CD4-positive, CD25-positive, alpha-beta regulatory T cell (primary cell): ENCODE measurements around the gene CHCHD3. TPM values are rescaled to one million over a fixed set of nuclear protein-coding genes. Genes with fewer than 3 reads are reported as not detected.
A peak's percentile ranks its signal among the peaks of the same experiment; 100 is the strongest.

ENCODE experiments used
- ATAC-seq, 2 donors: fragments of 150-1000 bp; cut with Tn5 transposase; one replicate each; pipeline ENCODE4 v1.10.0; 2021; ENCODE audit warnings: low read depth in 2 of 2, moderate number of reproducible peaks in 2 of 2, moderate library complexity in 1 of 2
- DNase-seq, 3 donors: peaks; one replicate each; pipeline versions ENCODE4 v3.0.0 to v3.0.0-alpha.2; 2012 to 2022; ENCODE audit warnings: mixed read lengths in 1 of 3
- H3K27ac ChIP-seq: one replicate; pipeline ENCODE4 v1.7.0; 2013; ENCODE audit warnings: mild to moderate bottlenecking, low read length; ENCODE audit not compliant: insufficient read depth, poor library complexity, severe bottlenecking
- H3K27me3 ChIP-seq: one replicate; pipeline ENCODE4 v1.7.0; 2013; ENCODE audit warnings: low read length; ENCODE audit not compliant: control insufficient read depth, insufficient read depth
- H3K36me3 ChIP-seq: one replicate; pipeline ENCODE4 v1.7.0; 2013; ENCODE audit warnings: mild to moderate bottlenecking, low read length, moderate library complexity; ENCODE audit not compliant: control insufficient read depth, insufficient read depth
- H3K4me1 ChIP-seq: 2 replicates; pipeline ENCODE4 v1.7.0; 2013; ENCODE audit warnings: mild to moderate bottlenecking, low read length; ENCODE audit not compliant: insufficient read depth, control insufficient read depth, poor library complexity, severe bottlenecking
- H3K4me3 ChIP-seq: one replicate; pipeline ENCODE4 v1.7.0; 2013; ENCODE audit warnings: low read depth, mild to moderate bottlenecking, low read length, moderate library complexity
- H3K9me3 ChIP-seq, 2 experiments: 1 replicate in 1 of 2; 2 replicates in 1 of 2; pipeline ENCODE4 v1.7.0; 2013; ENCODE audit warnings: low read length in 2 of 2, mild to moderate bottlenecking in 1 of 2, moderate library complexity in 1 of 2; ENCODE audit not compliant: control insufficient read depth in 2 of 2
- H3K27ac Mint-ChIP-seq, 3 donors: one replicate each; pipeline ENCODE4 v1.8.0; 2020 to 2022; ENCODE audit warnings: mild to moderate bottlenecking in 3 of 3, mixed read lengths in 3 of 3, moderate library complexity in 2 of 3
- H3K27me3 Mint-ChIP-seq: one replicate; pipeline ENCODE4 v1.8.0; 2022; ENCODE audit warnings: mild to moderate bottlenecking, mixed read lengths
- H3K36me3 Mint-ChIP-seq: one replicate; pipeline ENCODE4 v1.8.0; 2020; ENCODE audit warnings: mixed read lengths
- H3K4me1 Mint-ChIP-seq, 4 donors: one replicate each; pipeline ENCODE4 v1.8.0; 2020 to 2022; ENCODE audit warnings: mixed read lengths in 4 of 4, mild to moderate bottlenecking in 1 of 4
- H3K4me3 Mint-ChIP-seq, 4 donors: one replicate each; pipeline ENCODE4 v1.8.0; 2020 to 2022; ENCODE audit warnings: mild to moderate bottlenecking in 4 of 4, mixed read lengths in 4 of 4, moderate library complexity in 3 of 4
- H3K9me3 Mint-ChIP-seq, 7 donors: one replicate each; pipeline ENCODE4 v1.8.0; 2020 to 2022; ENCODE audit warnings: mixed read lengths in 7 of 7, mild to moderate bottlenecking in 3 of 7, moderate library complexity in 2 of 7
- polyA plus RNA-seq, 4 donors: library from polyadenylated mRNA; unstranded; fragments of 300-500 nt; fragmentation: Illumina TruSeq; gene quantifications; one replicate each; pipeline ENCODE4 v1.2.3, GENCODE V29; 2021
- total RNA-seq: library from RNA; stranded (reverse); gene quantifications from one replicate; pipeline ENCODE4 v1.2.3, GENCODE V29; 2022

CHCHD3 gene
- total and polyA plus RNA-seq, 5 donors from 2014 or later, result 31.5 to 63.2 (median 43.3) TPM

GRCh38 chr7:132779164-132779563 is 302.7 kb downstream of the CHCHD3 start:
- Mint-ChIP-seq H3K4me3 (no peak overlapping the region), H3K4me1 (peaks cover 10 to 25% (median 17%) of the 10 kb centered on the region in 4 donors), H3K9me3 (peaks cover 0 to 9% (median 0%) of the 10 kb centered on the region in 7 donors), H3K36me3 (peaks cover 10% of the 10 kb centered on the region), H3K27ac (peak overlapping the region in 1 of 3 donors; percentile 70), H3K27me3 (no peaks in the 10 kb centered on the region)
- Histone ChIP-seq H3K9me3 (no peaks in the 10 kb centered on the region), H3K36me3 (peaks cover 6% of the 10 kb centered on the region), H3K4me1 (peaks cover 6% of the 10 kb centered on the region), H3K27ac (no peak overlapping the region), H3K4me3 (no peak overlapping the region), H3K27me3 (no peaks in the 10 kb centered on the region)
- no peak for DNase-seq
- no peak for ATAC-seq

- Mint-ChIP-seq H3K4me1 (peaks cover 10 to 25% (median 19%) of the 10 kb centered on the region in 4 donors), H3K4me3 (peak overlapping the region in 1 of 4 donors; percentile 18), H3K36me3 (peaks cover 6% of the 10 kb centered on the region), H3K27ac (peak overlapping the region in 2 of 3 donors; percentile 70 to 72), H3K9me3 (peaks cover 0 to 9% (median 0%) of the 10 kb centered on the region in 7 donors), H3K27me3 (no peaks in the 10 kb centered on the region)
- H3K9me3 ChIP-seq, result no peaks in the 10 kb centered on the region
- H3K4me3 ChIP-seq, result no peak overlapping the region
- H3K4me1 ChIP-seq, result peaks cover 6% of the 10 kb centered on the region
- H3K27ac ChIP-seq, result no peak overlapping the region
- H3K36me3 ChIP-seq, result peaks cover 2% of the 10 kb centered on the region
- DNase-seq, result no peak
- no peaks in the 10 kb centered on the region for H3K27me3 ChIP-seq
- no peak for ATAC-seq
These were observed 303.1 kb downstream of the CHCHD3 start for GRCh38 chr7:132778761-132779160.

GRCh38 chr7:132777956-132778355 is 303.9 kb downstream of the CHCHD3 start:
- peak overlapping the region in 2 of 3 donors; percentile 70 to 85 for H3K27ac Mint-ChIP-seq
- peaks cover 0 to 9% (median 0%) of the 10 kb centered on the region in 7 donors for H3K9me3 Mint-ChIP-seq
- H3K36me3 Mint-ChIP-seq, result peaks cover 4% of the 10 kb centered on the region
- no peak overlapping the region for H3K27ac ChIP-seq
- peaks cover 10 to 30% (median 19%) of the 10 kb centered on the region in 4 donors for H3K4me1 Mint-ChIP-seq
- no peaks in the 10 kb centered on the region for H3K27me3 Mint-ChIP-seq
- H3K36me3 ChIP-seq, result no peaks in the 10 kb centered on the region
- H3K27me3 ChIP-seq, result no peaks in the 10 kb centered on the region
- H3K4me3 Mint-ChIP-seq, result peak overlapping the region in 3 of 4 donors; percentile 43 to 83 (median 77)
- H3K4me1 ChIP-seq, result peaks cover 6% of the 10 kb centered on the region
- H3K4me3 ChIP-seq, result peak overlapping the region; percentile 80
- no peaks in the 10 kb centered on the region for H3K9me3 ChIP-seq
- ATAC-seq (no peak), DNase-seq (no peak)

GRCh38 chr7:132777414-132777813 is 304.5 kb downstream of the CHCHD3 start:
- no peaks in the 10 kb centered on the region for H3K36me3 ChIP-seq
- H3K27me3 ChIP-seq, result no peaks in the 10 kb centered on the region
- H3K27ac ChIP-seq, result no peak overlapping the region
- peak overlapping the region; percentile 43 to 83 (median 64) for H3K4me3 Mint-ChIP-seq
- ATAC-seq, result peak; percentile 42 to 54
- H3K9me3 ChIP-seq, result no peaks in the 10 kb centered on the region
- peak in 2 of 3 donors; percentile 6 to 38 for DNase-seq
- H3K36me3 Mint-ChIP-seq, result peaks cover 4% of the 10 kb centered on the region
- H3K27me3 Mint-ChIP-seq, result no peaks in the 10 kb centered on the region
- peaks cover 6% of the 10 kb centered on the region for H3K4me1 ChIP-seq
- peaks cover 0 to 9% (median 0%) of the 10 kb centered on the region in 7 donors for H3K9me3 Mint-ChIP-seq
- H3K4me3 ChIP-seq, result peak overlapping the region; percentile 80
- peaks cover 10 to 30% (median 19%) of the 10 kb centered on the region in 4 donors for H3K4me1 Mint-ChIP-seq
- peak overlapping the region in 2 of 3 donors; percentile 84 to 85 for H3K27ac Mint-ChIP-seq

GRCh38 chr7:132776048-132776620 is 305.8 kb downstream of the CHCHD3 start:
- DNase-seq, result no peak
- no peak overlapping the region for H3K27ac Mint-ChIP-seq
- Histone ChIP-seq H3K27me3 (no peaks in the 10 kb centered on the region), H3K36me3 (no peaks in the 10 kb centered on the region), H3K4me1 (peaks cover 17% of the 10 kb centered on the region), H3K4me3 (no peak overlapping the region), H3K9me3 (no peaks in the 10 kb centered on the region), H3K27ac (no peak overlapping the region)
- H3K4me1 Mint-ChIP-seq, result peaks cover 17 to 39% (median 26%) of the 10 kb centered on the region in 4 donors
- H3K9me3 Mint-ChIP-seq, result peaks cover 0 to 9% (median 0%) of the 10 kb centered on the region in 7 donors
- H3K27me3 Mint-ChIP-seq, result no peaks in the 10 kb centered on the region
- H3K4me3 Mint-ChIP-seq, result no peak overlapping the region
- no peak for ATAC-seq
- no peaks in the 10 kb centered on the region for H3K36me3 Mint-ChIP-seq

- H3K36me3 ChIP-seq, result no peaks in the 10 kb centered on the region
- H3K4me1 Mint-ChIP-seq, result peaks cover 25 to 51% (median 31%) of the 10 kb centered on the region in 4 donors
- no peak overlapping the region for H3K4me3 ChIP-seq
- DNase-seq, result peak in 1 of 3 donors; percentile 4
- peaks cover 0 to 4% of the 10 kb centered on the region in 2 experiments for H3K9me3 ChIP-seq
- H3K4me3 Mint-ChIP-seq, result no peak overlapping the region
- H3K27ac ChIP-seq, result no peak overlapping the region
- peaks cover 0 to 17% (median 3%) of the 10 kb centered on the region in 7 donors for H3K9me3 Mint-ChIP-seq
- H3K27me3 Mint-ChIP-seq, result no peaks in the 10 kb centered on the region
- no peaks in the 10 kb centered on the region for H3K27me3 ChIP-seq
- H3K4me1 ChIP-seq, result peaks cover 29% of the 10 kb centered on the region
- H3K36me3 Mint-ChIP-seq, result no peaks in the 10 kb centered on the region
- H3K27ac Mint-ChIP-seq, result peak overlapping the region in 1 of 3 donors; percentile 45
- ATAC-seq, result no peak
These were observed 308.3 kb downstream of the CHCHD3 start for GRCh38 chr7:132773527-132773956.

GRCh38 chr7:132771301-132771730 is 310.6 kb downstream of the CHCHD3 start:
- Histone ChIP-seq H3K27me3 (no peaks in the 10 kb centered on the region), H3K27ac (peak overlapping the region; percentile 56), H3K9me3 (peaks cover 0 to 4% of the 10 kb centered on the region in 2 experiments), H3K4me3 (peak overlapping the region; percentile 62), H3K4me1 (peaks cover 23% of the 10 kb centered on the region), H3K36me3 (no peaks in the 10 kb centered on the region)
- Mint-ChIP-seq H3K36me3 (no peaks in the 10 kb centered on the region), H3K9me3 (peaks cover 0 to 10% (median 3%) of the 10 kb centered on the region in 7 donors), H3K27ac (peak overlapping the region; percentile 91 to 95 (median 94)), H3K4me3 (peak overlapping the region; percentile 9 to 85 (median 44)), H3K4me1 (peaks cover 16 to 37% (median 21%) of the 10 kb centered on the region in 4 donors), H3K27me3 (no peaks in the 10 kb centered on the region)
- DNase-seq, result peak in 2 of 3 donors; percentile 69 to 82
- peak; percentile 90 to 91 for ATAC-seq
